GM18517 (cell line): ENCODE results near the gene PPIL3.
"Not testable (repeated sequence)": the region's sequence is repeated elsewhere in the genome, so short reads cannot be mapped to it uniquely, and the experiment has no call there.

Source experiments
- ATAC-seq: cut with Tn5 transposase; IDR thresholded peaks from one replicate; pipeline ENCODE4 v1.9.1; 2021; ENCODE audit warnings: mild to moderate bottlenecking, moderate library complexity; ENCODE audit not compliant: unreplicated experiment

PPIL3 gene

GRCh38 chr2:200888704-200889625 is at the start of gene PPIL3, which contains the start of gene NIF3L1:
Gene PPIL3, minus strand, starts transcription at chr2:200889077. Its CDS starts 1,462 bp downstream, at chr2:200887615.
Gene NIF3L1, plus strand, starts transcription at chr2:200889371. Its CDS starts 2,573 bp downstream, at chr2:200891944.
- peak; percentile 85 for ATAC-seq

- ATAC-seq: no peak
Observed at GRCh38 chr2:200930947-200931626, 42.2 kb upstream of the PPIL3 start.

- no peak for ATAC-seq
Observed at GRCh38 chr2:200929334-200930249, 40.7 kb upstream of the PPIL3 start.

GRCh38 chr2:200922439-200922838 is 33.6 kb upstream of the PPIL3 start:
- no peak for ATAC-seq

- ATAC-seq: no peak
Observed at GRCh38 chr2:200913654-200914053, 24.8 kb upstream of the PPIL3 start.

DNA sequence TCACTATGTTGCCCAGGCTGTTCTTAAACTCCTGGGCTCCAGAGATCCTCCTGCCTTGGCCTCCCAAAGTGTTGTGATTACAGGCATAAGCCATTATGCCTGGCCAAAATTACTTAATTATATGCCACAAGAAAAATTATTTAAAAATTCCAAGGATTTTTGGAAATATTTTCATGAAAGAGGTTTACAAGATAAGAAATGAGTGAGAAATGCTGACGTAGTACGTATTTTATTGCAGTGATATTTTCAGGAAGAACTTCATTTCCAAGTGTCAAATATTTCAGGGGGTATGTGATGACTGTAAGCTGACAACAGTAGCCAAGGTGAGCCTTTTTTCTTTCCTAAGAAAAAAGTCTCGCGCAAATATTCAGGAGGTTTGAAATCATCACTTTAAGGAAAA is 21.1 kb upstream of the PPIL3 start:
- no peak for ATAC-seq

GRCh38 chr2:200905618-200906296 is 16.9 kb upstream of the PPIL3 start:
- ATAC-seq: no peak

GRCh38 chr2:200901459-200902072 is 12.7 kb upstream of the PPIL3 start:
- ATAC-seq: peak; percentile 95

DNA sequence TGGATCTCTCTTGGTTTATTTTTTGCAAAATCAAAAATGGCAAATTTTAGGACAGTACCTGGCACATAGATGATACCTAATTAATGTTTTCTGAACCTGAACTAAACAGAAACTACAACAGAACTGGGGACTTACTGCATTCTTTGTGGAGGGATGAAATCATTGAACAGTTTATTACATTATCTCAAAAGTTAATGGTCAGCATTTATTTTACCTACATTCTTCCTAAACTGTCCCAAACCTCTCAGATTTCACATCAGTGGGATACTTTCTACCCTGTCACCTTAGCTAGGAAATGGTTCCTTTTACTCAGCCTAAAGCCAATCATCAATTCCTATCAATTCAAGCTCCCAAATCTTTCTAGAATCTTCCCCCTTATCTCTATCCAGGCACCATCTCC is 10.6 kb upstream of the PPIL3 start:
- no peak for ATAC-seq

GRCh38 chr2:200881715-200882249 is 7.1 kb downstream of the PPIL3 start:
- not testable (repeated sequence) for ATAC-seq

GRCh38 chr2:200878289-200878880 is 10.5 kb downstream of the PPIL3 start:
- no peak for ATAC-seq

- no peak for ATAC-seq
Observed at GRCh38 chr2:200877443-200877842, 11.4 kb downstream of the PPIL3 start.

DNA sequence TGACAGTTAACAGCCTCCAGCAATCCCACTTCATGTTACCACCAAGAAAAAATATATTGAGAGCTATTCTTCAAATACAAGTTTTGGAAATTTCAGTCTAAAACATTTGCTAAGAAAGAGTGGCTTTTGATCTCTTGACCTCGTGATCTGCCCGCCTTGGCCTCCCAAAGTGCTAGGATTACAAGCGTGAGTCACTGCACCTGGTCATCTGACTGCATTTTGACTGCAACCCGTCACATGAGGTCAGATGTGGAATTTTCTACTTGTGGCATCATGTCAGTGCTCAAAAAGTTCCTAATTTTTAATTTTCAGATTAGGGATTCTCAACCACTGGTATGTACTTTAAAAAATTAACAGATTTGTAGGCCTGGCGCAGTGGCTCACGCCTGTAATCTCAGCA is 15.3 kb downstream of the PPIL3 start:
- ATAC-seq: no peak

DNA sequence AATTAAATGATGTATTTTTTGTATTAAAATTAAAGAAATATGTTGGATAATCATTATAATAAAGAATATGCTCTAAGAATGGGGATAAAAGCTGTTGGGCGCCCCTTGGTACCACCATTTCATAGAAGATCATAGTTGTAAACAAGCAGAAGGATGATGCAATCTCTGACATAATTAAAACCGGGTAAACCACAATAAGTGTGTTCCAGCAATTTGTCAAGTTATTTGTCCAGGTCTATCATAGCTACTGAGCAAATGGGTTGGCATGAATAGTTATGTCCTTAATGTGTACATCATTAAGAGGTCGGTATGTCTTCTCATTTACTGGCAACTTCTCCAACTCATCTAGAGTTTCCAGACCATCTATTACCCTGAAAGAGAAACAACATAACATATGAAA is 17.7 kb downstream of the PPIL3 start:
- ATAC-seq: no peak

GRCh38 chr2:200869014-200869413 is 19.9 kb downstream of the PPIL3 start:
- no peak for ATAC-seq

DNA sequence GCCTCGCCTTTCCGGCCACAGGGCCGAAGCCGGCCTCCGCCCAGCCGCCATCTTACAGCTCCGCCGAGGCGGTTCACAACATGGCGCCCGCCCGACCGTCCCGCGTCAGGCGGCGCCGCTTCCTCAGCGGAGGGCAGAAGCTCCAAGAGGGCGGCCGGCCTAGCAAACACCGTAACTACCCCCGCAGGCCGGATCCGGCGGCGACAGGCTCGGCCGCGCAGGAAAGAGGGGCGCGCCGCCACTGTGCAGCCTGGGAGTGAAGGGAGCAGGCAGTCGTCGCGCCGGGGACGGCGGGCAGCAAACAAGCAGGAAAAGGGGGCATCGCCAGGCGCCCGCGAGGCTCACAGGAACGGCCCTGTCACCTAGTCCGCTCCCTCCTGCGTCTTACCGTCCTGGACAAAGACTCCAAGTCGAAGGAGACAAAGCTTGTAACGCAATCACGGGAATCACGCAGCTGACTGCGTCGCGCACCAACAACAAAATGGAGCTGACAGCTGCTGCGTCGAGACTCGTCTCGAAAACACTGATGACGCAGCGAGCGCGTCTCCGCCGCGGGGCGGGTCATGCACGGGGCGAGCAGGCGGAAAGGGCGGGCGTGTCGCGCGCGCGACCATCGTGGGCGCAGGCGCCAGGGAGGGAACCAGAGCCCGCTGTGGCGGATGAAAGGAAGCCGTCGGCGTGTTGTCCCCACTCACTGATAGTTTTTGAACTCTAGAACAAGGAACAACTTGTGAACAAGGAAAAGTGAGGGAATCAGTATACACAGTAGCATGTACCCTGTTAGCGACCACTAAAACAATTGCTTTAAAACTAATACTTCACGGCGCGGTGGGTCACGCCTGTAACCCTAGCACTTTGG is 24.5 kb downstream of the PPIL3 start, which contains the start of gene CLK1:
Gene CLK1 (minus strand): TSS at position 483 of the 859 bp plus-strand sequence. CDS start 2,796 bp downstream, outside the sequence.
- ATAC-seq: peak; percentile 80

- peak; percentile 1 for ATAC-seq
Observed at GRCh38 chr2:200863782-200864175, 25.1 kb downstream of the PPIL3 start.

GRCh38 chr2:200862532-200863000 is 26.3 kb downstream of the PPIL3 start:
- no peak for ATAC-seq
